Measurements from ENCODE around the gene NRG4. TPM values are rescaled to one million over a fixed set of nuclear protein-coding genes. Genes with fewer than 3 reads are reported as not detected.

NRG4 gene
- total and polyA plus RNA-seq, 2 of the 8 experiments (the other 6 are each of a cell fraction or from before 2014, with no cell fraction given), result 0.24 TPM; not detected in 1

- no peak overlapping the region for H3K4me2 ChIP-seq (ENCODE audit: insufficient read depth in 1 of 2, low read depth in 2 of 2, low read length in 2 of 2)
- no peak for FAIRE-seq
- no peak overlapping the region for H3K23ac ChIP-seq (ENCODE audit: insufficient read length)
- no peaks in the 10 kb centered on the region for H3K9me3 ChIP-seq (ENCODE audit: insufficient read depth in 2 of 2, low read depth in 1 of 2, low read length in 1 of 2)
- no peak overlapping the region for H2BK20ac ChIP-seq (ENCODE audit: low read length)
- H3K4ac ChIP-seq (replicated peaks; ENCODE audit: insufficient read length, low read depth, low read length), result no peak overlapping the region
- H3K9ac ChIP-seq (replicated peaks in 1 of 4; ENCODE audit: extremely low read depth in 1 of 4, low read depth in 3 of 4, low read length in 3 of 4), result no peak overlapping the region
- H4K91ac ChIP-seq (replicated peaks; ENCODE audit: insufficient read length, low read length), result no peak overlapping the region
- 85% methylated on average over 2 of the region's 2 CpGs; no CpG with 5 or more reads in 1 of the 2 experiments for WGBS, 2 experiments (ENCODE audit: extremely low coverage in 1 of 2, insufficient coverage in 1 of 2, insufficient read length in 1 of 2, insufficient replicate concordance in 2 of 2, low coverage in 1 of 2, low lambda C conversion rate in 2 of 2, missing lambda C conversion rate in 1 of 2)
- peaks cover 10 to 14% of the 10 kb centered on the region in 2 experiments for H4K20me1 ChIP-seq (replicated peaks in 1 of 2; ENCODE audit: control insufficient read depth in 1 of 2, insufficient read depth in 2 of 2, low read length in 2 of 2)
- H3K4me3 ChIP-seq (ENCODE audit: extremely low read depth in 1 of 4, insufficient read depth in 2 of 4, low read depth in 3 of 4, low read length in 4 of 4), result no peak overlapping the region
- H3K18ac ChIP-seq (ENCODE audit: extremely low read depth, low read length), result no peak overlapping the region
- no peaks in the 10 kb centered on the region; the same call in 1 of the 2 replicates for H3K23me2 ChIP-seq (ENCODE audit: low read depth, low read length)
- peaks cover 0 to 17% (median 8%) of the 10 kb centered on the region in 4 experiments; a peak in 5 of 8 replicates for H3K36me3 ChIP-seq (ENCODE audit: control insufficient read depth in 2 of 4, insufficient read depth in 4 of 4, low read length in 3 of 4)
- no peak overlapping the region for H3K56ac ChIP-seq (replicated peaks; ENCODE audit: insufficient read length, low read depth, low read length)
- H3K27ac ChIP-seq (ENCODE audit: low read depth, low read length), result no peak overlapping the region
- H3K4me1 ChIP-seq (replicated peaks in 1 of 4; ENCODE audit: control insufficient read depth in 3 of 4, insufficient read depth in 4 of 4, low read length in 3 of 4), result peaks cover 0 to 11% (median 3%) of the 10 kb centered on the region in 4 experiments; a peak in 3 of 7 replicates
- TF ChIP-seq JUND (IDR thresholded peaks at IDR 0.05; ENCODE audit: low read length) (no peak), SP4 (IDR thresholded peaks at IDR 0.05; ENCODE audit: low read length) (no peak), SUZ12 (IDR thresholded peaks at IDR 0.05; ENCODE audit: low read length) (no peak), RNF2 (IDR thresholded peaks at IDR 0.05; ENCODE audit: borderline replicate concordance, low read depth, low read length, missing control alignments, poor library complexity, severe bottlenecking) (no peak), POU5F1 (IDR thresholded peaks at IDR 0.05; ENCODE audit: low read depth, low read length) (no peak), JUN (IDR thresholded peaks at IDR 0.05; ENCODE audit: low read depth, low read length) (no peak), CBX5 (IDR thresholded peaks at IDR 0.05; ENCODE audit: low read depth, low read length) (no peak)
- H3K79me2 ChIP-seq (ENCODE audit: control insufficient read depth in 1 of 2, insufficient read depth in 2 of 2, low read length in 2 of 2), result peaks cover 7 to 43% of the 10 kb centered on the region in 2 experiments; a peak in 3 of 4 replicates
- no peak overlapping the region for H4K8ac ChIP-seq (ENCODE audit: extremely low read depth, insufficient read depth, low read length)
- no peak overlapping the region for H4K5ac ChIP-seq (ENCODE audit: insufficient read length, low read depth, low read length)
- no peak overlapping the region for H2AK5ac ChIP-seq (ENCODE audit: low read depth, low read length)
- ChIA-PET POLR2A (ENCODE audit: partially characterized antibody) (interaction anchor here (1.1 kb wide), 1 partner anchor 12 kb away, joined by 4 read pairs; no protein-coding TSS in a partner anchor), CTCF (ENCODE audit: partially characterized antibody) (interaction anchor here (0.6 to 7.4 kb wide), 7 partner anchors 8 to 225 kb away, joined by 3 to 110 read pairs (median 4); no protein-coding TSS in a partner anchor)
- 0 out of 2 replicates have a peak, but pooled peaks cover 2% of the 10 kb centered on the region for H3K79me1 ChIP-seq (ENCODE audit: low read depth, low read length)
- H2BK15ac ChIP-seq (ENCODE audit: low read length), result no peak overlapping the region
- H2BK5ac ChIP-seq (ENCODE audit: low read depth, low read length), result no peak overlapping the region
- no peak overlapping the region for H3K14ac ChIP-seq (ENCODE audit: insufficient read length)
- DNase-seq (ENCODE audit: low read depth in 1 of 2, low spot score in 2 of 2), result no peak
- no peaks in the 10 kb centered on the region for H3K27me3 ChIP-seq (replicated peaks in 1 of 4; ENCODE audit: control insufficient read depth in 3 of 4, extremely low read depth in 1 of 4, insufficient read depth in 3 of 4, low read length in 3 of 4)
- no peak overlapping the region for H2AFZ ChIP-seq (ENCODE audit: low read length)
- no peak overlapping the region for H2BK12ac ChIP-seq (ENCODE audit: low read depth, low read length)
- H2BK120ac ChIP-seq (replicated peaks; ENCODE audit: low read depth, low read length), result no peak overlapping the region
These were observed 86.8 kb downstream of the NRG4 start for GRCh38 chr15:75925440-75925839.
